B cell (primary cell): ENCODE results near the gene FARP1. TPM values are rescaled to one million over a fixed set of nuclear protein-coding genes. Genes with fewer than 3 reads are reported as not detected.

Experiments used
- ATAC-seq: fragments of 200-7000 bp; cut with Tn5 transposase; one replicate; pipeline ENCODE4 v1.10.0; 2021; ENCODE audit warnings: low read depth, mild to moderate bottlenecking, moderate number of reproducible peaks, moderate library complexity
- CTCF ChIA-PET: fragments of 350-600 bp; sonication (Branson Sonifier 250); formaldehyde crosslinking; loops from one replicate; lab custom pipeline; 2021; ENCODE audit warnings: antibody characterized with exemption, inconsistent platforms; lab: Charles Lee
- POLR2A ChIA-PET: fragments of 350-600 bp; sonication (Branson Sonifier 250); formaldehyde crosslinking; loops from one replicate; lab custom pipeline; 2021; ENCODE audit warnings: antibody characterized with exemption; lab: Charles Lee
- DNase-seq: peaks from one replicate; pipeline ENCODE4 v3.0.0; 2013
- H2AFZ ChIP-seq: 2 replicates; pipeline ENCODE4 v1.6.1; 2012; ENCODE audit warnings: mild to moderate bottlenecking, low read depth, low read length; ENCODE audit not compliant: insufficient read depth, poor library complexity, severe bottlenecking
- H3K27ac ChIP-seq, 2 donors: 1 replicate in 1 of 2; 2 replicates in 1 of 2; pipeline ENCODE4 v1.5.1; 2012 to 2013; ENCODE audit warnings: low read length in 2 of 2, mild to moderate bottlenecking in 2 of 2, moderate library complexity in 1 of 2
- H3K27me3 ChIP-seq, 4 experiments: fragments of 200-600 bp in 1 of 4; sonication (generic) in 1 of 4; replicated peaks in 1 of 4; 1 replicate in 2 of 4; 2 replicates in 2 of 4; pipeline versions ENCODE4 v1.6.1 to v1.7.0; 2013 to 2016; ENCODE audit warnings: low read length in 3 of 4, mild to moderate bottlenecking in 2 of 4, mixed read lengths in 1 of 4, moderate library complexity in 1 of 4; ENCODE audit not compliant: insufficient read depth in 4 of 4, control insufficient read depth in 3 of 4; ENCODE audit errors: control extremely low read depth in 1 of 4
- H3K36me3 ChIP-seq, 2 experiments: replicated peaks in 1 of 2; 1 replicate in 1 of 2; 2 replicates in 1 of 2; pipeline versions ENCODE4 v1.6.1 to v1.7.1; 2013; ENCODE audit warnings: low read length in 1 of 2; ENCODE audit not compliant: insufficient read depth in 2 of 2, control insufficient read depth in 1 of 2; ENCODE audit errors: control extremely low read depth in 1 of 2, extremely low read depth in 1 of 2
- H3K4me1 ChIP-seq, 2 donors: fragments of 200-600 bp in 1 of 2; sonication (generic) in 1 of 2; 1 replicate in 1 of 2; 2 replicates in 1 of 2; pipeline versions ENCODE4 v1.5.1 to v1.6.1; 2013 to 2017; ENCODE audit warnings: low read length in 2 of 2; ENCODE audit not compliant: control insufficient read depth in 2 of 2, insufficient read depth in 2 of 2
- H3K4me2 ChIP-seq: replicated peaks from 2 replicates; pipeline ENCODE3; 2012; ENCODE audit warnings: mild to moderate bottlenecking, low read depth, low read length; ENCODE audit not compliant: poor library complexity, severe bottlenecking
- H3K4me3 ChIP-seq, 5 experiments: fragments of 200-600 bp in 1 of 5; sonication (generic) in 1 of 5; 1 replicate in 3 of 5; 2 replicates in 2 of 5; pipeline versions ENCODE4 v1.5.1 to v1.7.0; 2011 to 2016; ENCODE audit warnings: low read length in 4 of 5, mild to moderate bottlenecking in 4 of 5, low read depth in 2 of 5, control low read depth in 1 of 5, moderate library complexity in 1 of 5; ENCODE audit not compliant: insufficient read depth in 1 of 5; ENCODE audit errors: control extremely low read depth in 1 of 5, extremely low read depth in 1 of 5
- H3K79me2 ChIP-seq: fragments of 200-600 bp; sonication (generic); one replicate; pipeline ENCODE4 v1.6.0; 2016; ENCODE audit warnings: low read length; ENCODE audit not compliant: control insufficient read depth, insufficient read depth
- H3K9ac ChIP-seq: fragments of 200-600 bp; sonication (generic); 2 replicates; pipeline ENCODE4 v1.6.1; 2017; ENCODE audit warnings: mild to moderate bottlenecking, low read length, moderate library complexity
- H3K9me3 ChIP-seq, 3 donors: one replicate each; pipeline versions ENCODE4 v1.6.1 to v1.7.1; 2013; ENCODE audit warnings: low read length in 2 of 3; ENCODE audit not compliant: control insufficient read depth in 2 of 3, insufficient read depth in 1 of 3; ENCODE audit errors: control extremely low read depth in 1 of 3
- H4K20me1 ChIP-seq: 2 replicates; pipeline ENCODE4 v1.6.0; 2012; ENCODE audit warnings: mild to moderate bottlenecking, low read length; ENCODE audit not compliant: insufficient read depth, control insufficient read depth, poor library complexity, severe bottlenecking
- H3K27ac Mint-ChIP-seq: one replicate; pipeline ENCODE4 v1.8.0; 2021; ENCODE audit warnings: mixed read lengths
- H3K27me3 Mint-ChIP-seq: one replicate; pipeline ENCODE4 v1.8.0; 2021; ENCODE audit warnings: mixed read lengths
- H3K4me1 Mint-ChIP-seq: one replicate; pipeline ENCODE4 v1.8.0; 2021; ENCODE audit warnings: mixed read lengths
- H3K4me3 Mint-ChIP-seq: one replicate; pipeline ENCODE4 v1.8.0; 2021; ENCODE audit warnings: mixed read lengths
- H3K9me3 Mint-ChIP-seq: one replicate; pipeline ENCODE4 v1.8.0; 2022; ENCODE audit warnings: mixed read lengths; ENCODE audit not compliant: insufficient read depth
- EZH2 ChIP-seq: IDR thresholded peaks from 2 replicates; pipeline ENCODE4 v1.6.1; 2012; ENCODE audit warnings: borderline replicate concordance, low read depth, mild to moderate bottlenecking, moderate library complexity, low read length; ENCODE audit not compliant: insufficient read depth, poor library complexity, severe bottlenecking
- WGBS: methylation state at CpG from one replicate; pipeline ENCODE4 v1.1.5; 2013; ENCODE audit warnings: missing lambda C conversion rate; ENCODE audit not compliant: insufficient coverage; 5-methylcytosine and 5-hydroxymethylcytosine counted together
- intact Hi-C: fragments of 100-400 bp; cut with micrococcal nuclease; formaldehyde crosslinking; loops from one replicate; pipeline ENCODE4 v1.10.0; 2022
- polyA plus RNA-seq: library from polyadenylated mRNA; depleted of rRNA; stranded (reverse); fragments of >200 nt; gene quantifications from 2 replicates; pipeline ENCODE4 v1.2.3, GENCODE V29; 2012
- total RNA-seq, 2 donors: library from RNA; stranded (reverse); fragments of 120-200 nt in 1 of 2; gene quantifications; 1 replicate in 1 of 2; 2 replicates in 1 of 2; pipeline versions ENCODE4 v1.2.3 to v1.2.4, GENCODE V29; 2013 to 2022
- TF ChIP-seq, protein P1 (sequence below): fragments of 200-600 bp; IDR thresholded peaks from one replicate; pipeline ENCODE4 v1.8.0; 2022; ENCODE audit warnings: antibody characterized with exemption, mild to moderate bottlenecking

The FARP1 gene
- total and polyA plus RNA-seq, 2 donors (not counting 1 experiment from before 2014, with no cell fraction given): 0.15 to 1.5 TPM

DNA sequence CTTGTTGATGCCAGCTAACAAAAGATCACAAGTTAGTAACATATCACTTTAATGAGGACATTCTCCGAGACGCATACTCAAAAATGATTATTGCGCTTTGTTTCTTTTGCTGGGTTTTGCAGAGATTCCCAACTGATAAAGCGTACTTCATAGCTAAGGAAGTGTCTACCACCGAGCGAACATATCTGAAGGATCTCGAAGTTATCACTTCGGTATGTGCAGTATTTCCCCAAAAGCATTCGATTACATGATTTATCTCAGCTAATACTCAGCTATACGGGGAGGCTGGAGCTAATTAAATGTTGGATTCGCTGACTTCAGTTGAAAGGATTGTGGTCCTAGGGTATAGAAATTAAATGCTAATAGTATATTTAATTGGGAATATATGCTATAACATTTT is 267.7 kb downstream of the FARP1 start:
- no peaks in the 10 kb centered on the region for H3K79me2 ChIP-seq
- intact Hi-C loops: no loop called here
- Mint-ChIP-seq H3K9me3 (no peaks in the 10 kb centered on the region), H3K27ac (no peak overlapping the region), H3K4me1 (peaks cover 7% of the 10 kb centered on the region), H3K4me3 (no peak overlapping the region), H3K27me3 (peaks cover 49% of the 10 kb centered on the region)
- H3K9me3 ChIP-seq: no peaks in the 10 kb centered on the region
- H4K20me1 ChIP-seq: no peaks in the 10 kb centered on the region
- WGBS: 96% methylated on average over 7 of the region's 11 CpGs
- no peak overlapping the region for H3K4me2 ChIP-seq
- H3K27me3 ChIP-seq: peaks cover 0 to 18% (median 7%) of the 10 kb centered on the region in 4 experiments
- TF ChIP-seq EZH2: no peak
- TF ChIP-seq, protein P1, sequence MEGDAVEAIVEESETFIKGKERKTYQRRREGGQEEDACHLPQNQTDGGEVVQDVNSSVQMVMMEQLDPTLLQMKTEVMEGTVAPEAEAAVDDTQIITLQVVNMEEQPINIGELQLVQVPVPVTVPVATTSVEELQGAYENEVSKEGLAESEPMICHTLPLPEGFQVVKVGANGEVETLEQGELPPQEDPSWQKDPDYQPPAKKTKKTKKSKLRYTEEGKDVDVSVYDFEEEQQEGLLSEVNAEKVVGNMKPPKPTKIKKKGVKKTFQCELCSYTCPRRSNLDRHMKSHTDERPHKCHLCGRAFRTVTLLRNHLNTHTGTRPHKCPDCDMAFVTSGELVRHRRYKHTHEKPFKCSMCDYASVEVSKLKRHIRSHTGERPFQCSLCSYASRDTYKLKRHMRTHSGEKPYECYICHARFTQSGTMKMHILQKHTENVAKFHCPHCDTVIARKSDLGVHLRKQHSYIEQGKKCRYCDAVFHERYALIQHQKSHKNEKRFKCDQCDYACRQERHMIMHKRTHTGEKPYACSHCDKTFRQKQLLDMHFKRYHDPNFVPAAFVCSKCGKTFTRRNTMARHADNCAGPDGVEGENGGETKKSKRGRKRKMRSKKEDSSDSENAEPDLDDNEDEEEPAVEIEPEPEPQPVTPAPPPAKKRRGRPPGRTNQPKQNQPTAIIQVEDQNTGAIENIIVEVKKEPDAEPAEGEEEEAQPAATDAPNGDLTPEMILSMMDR: no peak
- DNase-seq (no peak), ATAC-seq (no peak)
- ChIA-PET POLR2A (no interaction called here), CTCF (no interaction called here)
- no peak overlapping the region for H3K27ac ChIP-seq
- H2AFZ ChIP-seq: no peak overlapping the region
- H3K4me3 ChIP-seq: no peak overlapping the region
- peaks cover 5 to 7% of the 10 kb centered on the region in 2 donors for H3K4me1 ChIP-seq
- no peaks in the 10 kb centered on the region for H3K36me3 ChIP-seq
- no peak overlapping the region for H3K9ac ChIP-seq

DNA sequence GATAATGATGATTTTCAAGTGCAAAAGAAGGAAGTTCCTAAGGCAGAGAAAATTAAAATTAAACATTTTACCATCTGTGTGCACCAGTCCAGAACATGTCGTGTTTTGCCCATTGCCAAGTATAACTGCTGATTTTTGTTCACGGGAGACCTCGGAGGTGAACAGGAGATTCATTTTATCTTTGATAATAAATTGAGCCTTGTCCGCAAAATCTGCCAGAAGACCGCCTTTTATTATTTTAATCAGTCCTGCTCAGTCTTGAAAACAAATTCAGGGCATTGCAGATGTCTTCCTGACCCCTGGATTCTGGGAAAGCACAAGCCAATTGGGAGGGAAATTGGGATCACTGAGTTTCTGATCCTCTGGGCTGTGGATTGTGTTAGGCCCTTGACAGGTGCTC is 268.1 kb downstream of the FARP1 start:
- H3K27ac Mint-ChIP-seq: no peak overlapping the region
- Histone ChIP-seq H3K4me3 (no peak overlapping the region), H3K27ac (no peak overlapping the region), H3K4me1 (peaks cover 5 to 7% of the 10 kb centered on the region in 2 donors), H3K9ac (no peak overlapping the region), H2AFZ (no peak overlapping the region), H3K9me3 (no peaks in the 10 kb centered on the region), H3K27me3 (peaks cover 0 to 18% (median 7%) of the 10 kb centered on the region in 4 experiments), H3K4me2 (no peak overlapping the region), H3K79me2 (no peaks in the 10 kb centered on the region), H3K36me3 (no peaks in the 10 kb centered on the region), H4K20me1 (no peaks in the 10 kb centered on the region)
- DNase-seq (no peak), ATAC-seq (no peak)
- POLR2A ChIA-PET: no interaction called here
- WGBS: no CpG with 5 or more reads among the region's 5 CpGs
- H3K9me3 Mint-ChIP-seq: no peaks in the 10 kb centered on the region
- TF ChIP-seq, protein P1: no peak
- no peak for TF ChIP-seq EZH2
- CTCF ChIA-PET: no interaction called here
- H3K4me1 Mint-ChIP-seq: peaks cover 7% of the 10 kb centered on the region
- intact Hi-C loops: no loop called here
- no peak overlapping the region for H3K4me3 Mint-ChIP-seq
- peaks cover 49% of the 10 kb centered on the region for H3K27me3 Mint-ChIP-seq
